Measurements from ENCODE around the gene PIGM. TPM values are rescaled to one million over a fixed set of nuclear protein-coding genes. Genes with fewer than 3 reads are reported as not detected.

The PIGM gene
- total and polyA plus RNA-seq, 2 of the 13 experiments (the other 11 are each of a cell fraction or from before 2014, with no cell fraction given), result 3.4 to 4.6 TPM

- TF ChIP-seq RERE (CRISPR knock-in tag; IDR thresholded peaks at IDR 0.05; ENCODE audit: low read depth), result no peak
- no peak for TF ChIP-seq ZKSCAN5 (CRISPR knock-in tag; IDR thresholded peaks at IDR 0.05)
- TF ChIP-seq ZFP36L2 (CRISPR knock-in tag; IDR thresholded peaks at IDR 0.05), result no peak
- TF ChIP-seq FOXK1 (CRISPR knock-in tag; IDR thresholded peaks at IDR 0.05; ENCODE audit: borderline replicate concordance, low read depth), result peak; percentile 49; the same call in 1 of the 2 replicates
- TF ChIP-seq FIP1L1 (IDR thresholded peaks at IDR 0.05; ENCODE audit: borderline replicate concordance, insufficient read depth, low read depth, low read length), result no peak
- peak; percentile 20; the same call in 1 of the 2 replicates for TF ChIP-seq ZNF121 (CRISPR knock-in tag; IDR thresholded peaks at IDR 0.05)
- no peak for TF ChIP-seq ZFP36 (IDR thresholded peaks at IDR 0.05; ENCODE audit: borderline replicate concordance, low read depth, low read length, partially characterized antibody)
- TF ChIP-seq ZNF839 (CRISPR knock-in tag; IDR thresholded peaks at IDR 0.05; ENCODE audit: borderline replicate concordance), result no peak
- TF ChIP-seq ZBTB14 (CRISPR knock-in tag; IDR thresholded peaks at IDR 0.05), result no peak
- TF ChIP-seq LRRFIP1 (CRISPR knock-in tag; conservative IDR thresholded peaks at IDR 0.05), result no peak
- TF ChIP-seq ZNF75D (CRISPR knock-in tag; IDR thresholded peaks at IDR 0.05; ENCODE audit: borderline replicate concordance), result no peak
- TF ChIP-seq LCORL (IDR thresholded peaks at IDR 0.05), result no peak
- TF ChIP-seq LCORL (CRISPR knock-in tag; IDR thresholded peaks at IDR 0.05), result peak; percentile 82
- peak; percentile 64 for TF ChIP-seq ARID5B (CRISPR knock-in tag; IDR thresholded peaks at IDR 0.05)
- TF ChIP-seq TCF7 (IDR thresholded peaks at IDR 0.05; ENCODE audit: low read depth), result no peak
- TF ChIP-seq MEIS2 (CRISPR knock-in tag; IDR thresholded peaks at IDR 0.05), result peak; percentile 78; the same call in 1 of the 2 replicates
These were observed at the start of gene PIGM (continued) for GRCh38 chr1:160031365-160032164.
